ENCODE measurements around the gene CA11. TPM values are rescaled to one million over a fixed set of nuclear protein-coding genes. Genes with fewer than 3 reads are reported as not detected.

The CA11 gene
- total and polyA plus RNA-seq, 9 of the 15 experiments (the other 6 are each of a cell fraction or from before 2014, with no cell fraction given), result 2.9 to 19.9 (median 8.3) TPM

DNA sequence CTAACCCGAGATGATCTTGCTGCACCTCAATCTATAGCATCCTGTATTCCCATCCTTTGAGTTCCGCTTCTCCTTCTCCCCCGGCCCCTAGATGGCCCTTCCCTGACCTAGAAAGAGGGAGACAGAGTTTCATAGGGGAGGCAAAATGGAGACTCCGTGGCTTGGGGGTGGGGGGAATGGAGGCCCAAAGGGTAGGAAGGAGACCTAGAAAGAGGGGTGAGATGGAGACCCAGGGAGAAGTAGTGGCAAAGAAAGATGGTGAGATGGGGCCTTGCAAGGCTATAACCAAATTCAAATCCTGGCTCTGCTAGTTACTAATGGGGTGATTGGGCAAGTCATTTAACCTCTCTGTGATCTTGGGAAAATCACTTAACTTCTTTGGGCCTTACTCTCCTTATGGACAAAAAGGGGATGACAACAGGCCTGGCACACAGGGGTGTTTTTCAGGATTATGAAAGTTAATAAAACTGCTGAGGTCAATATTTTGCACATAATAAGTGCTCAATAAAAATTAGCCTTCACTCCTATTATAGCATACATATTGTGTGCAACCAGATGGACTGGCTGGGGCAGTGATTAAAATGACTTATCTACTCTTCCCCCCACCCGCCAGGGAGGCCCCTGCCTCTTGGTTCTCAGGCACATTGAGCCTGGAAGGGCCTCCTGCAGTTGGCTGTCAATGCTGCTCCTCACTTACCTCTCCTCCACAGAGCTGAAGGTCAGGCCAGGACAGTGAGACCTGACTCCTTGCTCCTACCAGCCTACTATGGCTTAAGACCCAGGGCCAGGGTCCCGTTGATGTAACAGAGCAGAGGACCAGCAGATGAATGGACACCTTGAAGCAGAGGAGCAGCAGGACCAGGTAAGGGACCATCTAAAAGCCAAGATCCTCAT, 26.0 kb downstream of the CA11 start (continued):
- TF ChIP-seq ARID3A (IDR thresholded peaks at IDR 0.05; ENCODE audit: borderline replicate concordance, low read depth, low read length), result no peak
- peak; percentile 76 for TF ChIP-seq NKRF (IDR thresholded peaks at IDR 0.05; ENCODE audit: borderline replicate concordance)
- no peak for TF ChIP-seq SRF (CRISPR knock-in tag; IDR thresholded peaks at IDR 0.05)
- TF ChIP-seq, protein P1, sequence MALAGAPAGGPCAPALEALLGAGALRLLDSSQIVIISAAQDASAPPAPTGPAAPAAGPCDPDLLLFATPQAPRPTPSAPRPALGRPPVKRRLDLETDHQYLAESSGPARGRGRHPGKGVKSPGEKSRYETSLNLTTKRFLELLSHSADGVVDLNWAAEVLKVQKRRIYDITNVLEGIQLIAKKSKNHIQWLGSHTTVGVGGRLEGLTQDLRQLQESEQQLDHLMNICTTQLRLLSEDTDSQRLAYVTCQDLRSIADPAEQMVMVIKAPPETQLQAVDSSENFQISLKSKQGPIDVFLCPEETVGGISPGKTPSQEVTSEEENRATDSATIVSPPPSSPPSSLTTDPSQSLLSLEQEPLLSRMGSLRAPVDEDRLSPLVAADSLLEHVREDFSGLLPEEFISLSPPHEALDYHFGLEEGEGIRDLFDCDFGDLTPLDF (CRISPR knock-in tag; IDR thresholded peaks at IDR 0.05), result no peak
- no peak for TF ChIP-seq SIX5 (IDR thresholded peaks at IDR 0.05; ENCODE audit: borderline replicate concordance in 1 of 2, insufficient read depth in 1 of 2, low read depth in 1 of 2, low read length in 2 of 2)
- no peak for TF ChIP-seq ZNF140 (CRISPR knock-in tag; IDR thresholded peaks at IDR 0.05)
- no peak for TF ChIP-seq HMG20B (CRISPR knock-in tag; IDR thresholded peaks at IDR 0.05)
- no peak for TF ChIP-seq E2F4 (CRISPR knock-in tag; IDR thresholded peaks at IDR 0.05; ENCODE audit: low read depth)
- TF ChIP-seq, protein P2, sequence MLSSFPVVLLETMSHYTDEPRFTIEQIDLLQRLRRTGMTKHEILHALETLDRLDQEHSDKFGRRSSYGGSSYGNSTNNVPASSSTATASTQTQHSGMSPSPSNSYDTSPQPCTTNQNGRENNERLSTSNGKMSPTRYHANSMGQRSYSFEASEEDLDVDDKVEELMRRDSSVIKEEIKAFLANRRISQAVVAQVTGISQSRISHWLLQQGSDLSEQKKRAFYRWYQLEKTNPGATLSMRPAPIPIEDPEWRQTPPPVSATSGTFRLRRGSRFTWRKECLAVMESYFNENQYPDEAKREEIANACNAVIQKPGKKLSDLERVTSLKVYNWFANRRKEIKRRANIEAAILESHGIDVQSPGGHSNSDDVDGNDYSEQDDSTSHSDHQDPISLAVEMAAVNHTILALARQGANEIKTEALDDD (IDR thresholded peaks at IDR 0.05), result no peak
- no peak for TF ChIP-seq ZNF134 (CRISPR knock-in tag; conservative IDR thresholded peaks at IDR 0.05)
- peak; percentile 90; the same call in 1 of the 2 replicates for TF ChIP-seq PTBP1 (IDR thresholded peaks at IDR 0.05; ENCODE audit: low read depth, low read length)
- TF ChIP-seq GTF2E2 (tag; IDR thresholded peaks at IDR 0.05), result 0 out of 2 replicates have a peak, but pooled peaks have one; percentile 12
- TF ChIP-seq, protein P3, sequence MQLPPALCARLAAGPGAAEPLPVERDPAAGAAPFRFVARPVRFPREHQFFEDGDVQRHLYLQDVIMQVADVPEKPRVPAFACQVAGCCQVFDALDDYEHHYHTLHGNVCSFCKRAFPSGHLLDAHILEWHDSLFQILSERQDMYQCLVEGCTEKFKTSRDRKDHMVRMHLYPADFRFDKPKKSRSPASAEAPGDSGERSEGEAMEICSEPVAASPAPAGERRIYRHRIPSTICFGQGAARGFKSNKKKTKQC (CRISPR knock-in tag; IDR thresholded peaks at IDR 0.05), result no peak

All from K562 (cell line).